RPMI8226 (cell line): Measurements from ENCODE around the gene TSPAN31.

Experiments used
- DNase-seq: peaks from one replicate; pipeline ENCODE4 v3.0.0-alpha.2; 2015

Gene TSPAN31

GRCh38 chr12:57736741-57737466 lies 7.9 kb upstream of the TSPAN31 start:
- no peak for DNase-seq

GRCh38 chr12:57737467-57738460 lies 7.1 kb upstream of the TSPAN31 start:
- no peak for DNase-seq

- DNase-seq: no peak
Measured at GRCh38 chr12:57738661-57739237, 6.1 kb upstream of the TSPAN31 start, which contains the start of gene AGAP2. Gene AGAP2 (minus strand): TSS chr12:57738742. CDS start chr12:57738246, 496 bp downstream.

GRCh38 chr12:57739387-57739786 lies 5.5 kb upstream of the TSPAN31 start:
- DNase-seq: no peak

- DNase-seq: no peak
Measured at GRCh38 chr12:57739914-57740538, 4.8 kb upstream of the TSPAN31 start.

GRCh38 chr12:57740656-57741412 lies 4.0 kb upstream of the TSPAN31 start:
- DNase-seq: peak; percentile 40

GRCh38 chr12:57741413-57741789 lies 3.4 kb upstream of the TSPAN31 start:
- no peak for DNase-seq

GRCh38 chr12:57741844-57742738 lies 2.7 kb upstream of the TSPAN31 start:
- DNase-seq: peak; percentile 85

GRCh38 chr12:57743769-57744168 lies 1.1 kb upstream of the TSPAN31 start:
- DNase-seq: no peak

GRCh38 chr12:57744194-57744776 lies 554 bp upstream of the TSPAN31 start:
- DNase-seq: peak; percentile 84

- DNase-seq: no peak
Measured at GRCh38 chr12:57745485-57745881, 644 bp downstream of the TSPAN31 start.

GRCh38 chr12:57746025-57746424 lies 1.2 kb downstream of the TSPAN31 start:
- DNase-seq: no peak

GRCh38 chr12:57749061-57749460 lies 4.2 kb downstream of the TSPAN31 start:
- no peak for DNase-seq

GRCh38 chr12:57750561-57751431 lies 6.0 kb downstream of the TSPAN31 start:
- no peak for DNase-seq

- DNase-seq: no peak
Measured at GRCh38 chr12:57751432-57751787, 6.6 kb downstream of the TSPAN31 start.

GRCh38 chr12:57751788-57752667 lies 7.2 kb downstream of the TSPAN31 start, which contains the start of gene CDK4:
Gene CDK4 (minus strand): TSS chr12:57752310. CDS start chr12:57751717, 593 bp downstream.
- DNase-seq: peak; percentile 100

- DNase-seq: no peak
Measured at GRCh38 chr12:57752668-57753000, 7.8 kb downstream of the TSPAN31 start.

- no peak for DNase-seq
Measured at GRCh38 chr12:57753756-57754337, 9.0 kb downstream of the TSPAN31 start.
